ENCODE measurements around the gene HDAC9.

DNA sequence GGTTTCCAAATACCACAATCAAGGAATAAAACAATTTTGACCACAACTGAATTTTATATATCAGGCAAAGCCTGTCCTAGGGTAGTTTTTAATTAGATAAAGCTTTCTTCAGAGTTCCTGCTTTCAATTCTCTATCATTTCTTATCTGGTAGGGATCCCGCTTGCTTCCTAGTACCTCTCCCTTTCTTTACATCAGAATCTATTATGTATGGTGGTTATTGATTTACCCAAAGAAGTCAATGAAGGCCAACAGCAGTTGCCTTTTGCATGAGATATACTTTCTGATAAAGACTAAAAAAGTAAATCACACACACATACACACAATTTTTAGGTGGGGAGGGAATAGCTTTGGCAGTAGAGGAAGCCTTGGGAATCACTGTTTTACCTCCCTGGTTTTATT lies 70.7 kb downstream of the HDAC9 start:
- TF ChIP-seq, protein P1, sequence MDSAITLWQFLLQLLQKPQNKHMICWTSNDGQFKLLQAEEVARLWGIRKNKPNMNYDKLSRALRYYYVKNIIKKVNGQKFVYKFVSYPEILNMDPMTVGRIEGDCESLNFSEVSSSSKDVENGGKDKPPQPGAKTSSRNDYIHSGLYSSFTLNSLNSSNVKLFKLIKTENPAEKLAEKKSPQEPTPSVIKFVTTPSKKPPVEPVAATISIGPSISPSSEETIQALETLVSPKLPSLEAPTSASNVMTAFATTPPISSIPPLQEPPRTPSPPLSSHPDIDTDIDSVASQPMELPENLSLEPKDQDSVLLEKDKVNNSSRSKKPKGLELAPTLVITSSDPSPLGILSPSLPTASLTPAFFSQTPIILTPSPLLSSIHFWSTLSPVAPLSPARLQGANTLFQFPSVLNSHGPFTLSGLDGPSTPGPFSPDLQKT (IDR thresholded peaks at IDR 0.05; ENCODE audit: borderline replicate concordance, low read depth, low read length), result no peak
- no peak for TF ChIP-seq HOXA7 (CRISPR knock-in tag; IDR thresholded peaks at IDR 0.05; ENCODE audit: borderline replicate concordance)
- TF ChIP-seq, protein P2, sequence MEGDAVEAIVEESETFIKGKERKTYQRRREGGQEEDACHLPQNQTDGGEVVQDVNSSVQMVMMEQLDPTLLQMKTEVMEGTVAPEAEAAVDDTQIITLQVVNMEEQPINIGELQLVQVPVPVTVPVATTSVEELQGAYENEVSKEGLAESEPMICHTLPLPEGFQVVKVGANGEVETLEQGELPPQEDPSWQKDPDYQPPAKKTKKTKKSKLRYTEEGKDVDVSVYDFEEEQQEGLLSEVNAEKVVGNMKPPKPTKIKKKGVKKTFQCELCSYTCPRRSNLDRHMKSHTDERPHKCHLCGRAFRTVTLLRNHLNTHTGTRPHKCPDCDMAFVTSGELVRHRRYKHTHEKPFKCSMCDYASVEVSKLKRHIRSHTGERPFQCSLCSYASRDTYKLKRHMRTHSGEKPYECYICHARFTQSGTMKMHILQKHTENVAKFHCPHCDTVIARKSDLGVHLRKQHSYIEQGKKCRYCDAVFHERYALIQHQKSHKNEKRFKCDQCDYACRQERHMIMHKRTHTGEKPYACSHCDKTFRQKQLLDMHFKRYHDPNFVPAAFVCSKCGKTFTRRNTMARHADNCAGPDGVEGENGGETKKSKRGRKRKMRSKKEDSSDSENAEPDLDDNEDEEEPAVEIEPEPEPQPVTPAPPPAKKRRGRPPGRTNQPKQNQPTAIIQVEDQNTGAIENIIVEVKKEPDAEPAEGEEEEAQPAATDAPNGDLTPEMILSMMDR (tag by site-specific recombination; IDR thresholded peaks at IDR 0.05), result no peak
- TF ChIP-seq, protein P3, sequence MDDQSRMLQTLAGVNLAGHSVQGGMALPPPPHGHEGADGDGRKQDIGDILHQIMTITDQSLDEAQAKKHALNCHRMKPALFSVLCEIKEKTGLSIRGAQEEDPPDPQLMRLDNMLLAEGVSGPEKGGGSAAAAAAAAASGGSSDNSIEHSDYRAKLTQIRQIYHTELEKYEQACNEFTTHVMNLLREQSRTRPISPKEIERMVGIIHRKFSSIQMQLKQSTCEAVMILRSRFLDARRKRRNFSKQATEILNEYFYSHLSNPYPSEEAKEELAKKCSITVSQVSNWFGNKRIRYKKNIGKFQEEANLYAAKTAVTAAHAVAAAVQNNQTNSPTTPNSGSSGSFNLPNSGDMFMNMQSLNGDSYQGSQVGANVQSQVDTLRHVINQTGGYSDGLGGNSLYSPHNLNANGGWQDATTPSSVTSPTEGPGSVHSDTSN (CRISPR knock-in tag; IDR thresholded peaks at IDR 0.05), result no peak
